OCI-LY1 (cell line): ENCODE results near the gene DENND1B.

Source experiments
- H2AFZ ChIP-seq: fragments of 200-600 bp; sonication (generic), shearing (Covaris generic); 2 replicates; pipeline ENCODE4 v1.6.0; 2014; ENCODE audit warnings: antibody characterized with exemption, mild to moderate bottlenecking, low read length
- H3F3A ChIP-seq: fragments of 200-600 bp; sonication (generic), shearing (Covaris generic); 2 replicates; pipeline ENCODE4 v1.6.0; 2014; ENCODE audit warnings: mild to moderate bottlenecking, antibody characterized with exemption, low read length, moderate library complexity; ENCODE audit not compliant: insufficient read depth
- H3K27ac ChIP-seq: fragments of 200-600 bp; sonication (generic); 2 replicates; pipeline ENCODE4 v1.5.1; 2014; ENCODE audit warnings: low read length, mixed run types, mild to moderate bottlenecking, low read depth; ENCODE audit not compliant: poor library complexity, severe bottlenecking
- H3K27me3 ChIP-seq: fragments of 200-600 bp; sonication (generic); 2 replicates; pipeline ENCODE4 v1.6.0; 2014; ENCODE audit warnings: antibody characterized with exemption, mild to moderate bottlenecking, low read length, moderate library complexity; ENCODE audit not compliant: insufficient read depth
- H3K36me3 ChIP-seq: fragments of 200-600 bp; sonication (generic); 2 replicates; pipeline ENCODE4 v1.6.1; 2014; ENCODE audit warnings: mild to moderate bottlenecking, antibody characterized with exemption, low read length, moderate library complexity, mixed read lengths; ENCODE audit not compliant: insufficient read depth
- H3K4me1 ChIP-seq: fragments of 200-600 bp; sonication (generic); 2 replicates; pipeline ENCODE4 v1.5.1; 2014; ENCODE audit warnings: mild to moderate bottlenecking, low read length, moderate library complexity; ENCODE audit not compliant: insufficient read depth, severe bottlenecking
- H3K4me2 ChIP-seq: fragments of 200-600 bp; sonication (generic), shearing (Covaris generic); 2 replicates; pipeline ENCODE4 v1.6.1; 2014; ENCODE audit warnings: low read length
- H3K4me3 ChIP-seq: fragments of 200-600 bp; sonication (generic); 2 replicates; pipeline ENCODE4 v1.5.1; 2014; ENCODE audit warnings: low read length, low read depth, mild to moderate bottlenecking, mixed read lengths; ENCODE audit not compliant: poor library complexity, severe bottlenecking
- H3K79me2 ChIP-seq: fragments of 200-600 bp; shearing (Covaris generic); 2 replicates; pipeline ENCODE4 v1.6.1; 2016; ENCODE audit warnings: mixed run types, low read length, mixed read lengths; ENCODE audit not compliant: insufficient read depth
- H3K9ac ChIP-seq: fragments of 200-600 bp; sonication (generic), shearing (Covaris generic); 2 replicates; pipeline ENCODE4 v1.6.1; 2014; ENCODE audit warnings: mild to moderate bottlenecking, low read length, mixed read lengths
- H3K9me2 ChIP-seq: fragments of 200-600 bp; sonication (generic), shearing (Covaris generic); 2 replicates; pipeline ENCODE4 v1.6.1; 2014; ENCODE audit warnings: low read depth, mild to moderate bottlenecking, low read length, mixed read lengths
- H3K9me3 ChIP-seq: fragments of 200-600 bp; shearing (Covaris generic); 2 replicates; pipeline ENCODE4 v1.6.1; 2014; ENCODE audit warnings: low read length, mixed read lengths
- H4K20me1 ChIP-seq: fragments of 200-600 bp; sonication (generic), shearing (Covaris generic); 2 replicates; pipeline ENCODE4 v1.6.0; 2016; ENCODE audit warnings: mild to moderate bottlenecking, low read length; ENCODE audit not compliant: insufficient read depth
- CTCF ChIP-seq: fragments of 200-600 bp; sonication (generic), shearing (Covaris generic); IDR thresholded peaks from 2 replicates; pipeline ENCODE4 v1.5.1; 2017; ENCODE audit warnings: mild to moderate bottlenecking, antibody characterized with exemption, low read length, moderate library complexity, mixed read lengths
- EZH2 ChIP-seq: fragments of 200-600 bp; sonication (generic), shearing (Covaris generic); IDR thresholded peaks from 2 replicates; pipeline ENCODE4 v1.8.0; 2017; ENCODE audit warnings: borderline replicate concordance, mixed run types, mild to moderate bottlenecking, antibody characterized with exemption, low read length, moderate library complexity, mixed read lengths

Gene DENND1B

GRCh38 chr1:197621761-197622160 is 153.5 kb downstream of the DENND1B start:
- H3K4me3 ChIP-seq, result no peak overlapping the region
- no peak overlapping the region for H3K27ac ChIP-seq
- no peaks in the 10 kb centered on the region for H3F3A ChIP-seq
- H3K9me2 ChIP-seq, result no peaks in the 10 kb centered on the region
- H3K4me2 ChIP-seq, result no peak overlapping the region
- no peaks in the 10 kb centered on the region for H3K27me3 ChIP-seq
- no peak overlapping the region for H3K9ac ChIP-seq
- TF ChIP-seq CTCF (no peak), EZH2 (no peak)
- H3K79me2 ChIP-seq, result no peaks in the 10 kb centered on the region
- no peak overlapping the region for H2AFZ ChIP-seq
- H3K9me3 ChIP-seq, result no peaks in the 10 kb centered on the region
- H3K36me3 ChIP-seq, result no peaks in the 10 kb centered on the region
- peaks cover 22% of the 10 kb centered on the region for H3K4me1 ChIP-seq
- H4K20me1 ChIP-seq, result no peaks in the 10 kb centered on the region

DNA sequence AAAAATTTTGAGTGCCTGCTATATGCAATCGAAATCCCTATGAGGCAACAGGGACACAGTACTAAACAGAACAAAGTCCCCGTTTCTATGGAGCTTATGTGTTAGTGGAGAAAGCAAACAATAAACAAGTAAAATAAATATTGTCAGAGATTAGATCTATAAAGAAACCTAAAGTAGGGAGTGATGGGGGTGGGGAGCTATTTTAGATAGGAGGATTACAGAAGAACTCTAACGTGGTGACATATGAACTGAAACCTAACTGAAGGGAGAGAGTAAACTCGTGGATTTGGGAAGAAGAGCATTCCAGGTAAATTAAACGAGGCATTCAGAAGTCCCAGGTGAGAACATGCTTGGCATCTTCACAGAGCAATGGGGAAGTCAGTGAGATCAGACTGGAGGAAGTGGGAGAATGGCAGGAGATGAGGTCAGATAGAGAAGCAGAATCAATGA is 154.5 kb downstream of the DENND1B start:
- Histone ChIP-seq H3F3A (no peaks in the 10 kb centered on the region), H3K27me3 (no peaks in the 10 kb centered on the region), H3K36me3 (no peaks in the 10 kb centered on the region), H3K9me2 (no peaks in the 10 kb centered on the region), H3K4me1 (peaks cover 22% of the 10 kb centered on the region), H2AFZ (no peak overlapping the region), H3K9ac (no peak overlapping the region), H3K4me3 (no peak overlapping the region), H3K79me2 (no peaks in the 10 kb centered on the region), H3K27ac (no peak overlapping the region), H4K20me1 (no peaks in the 10 kb centered on the region), H3K9me3 (no peaks in the 10 kb centered on the region), H3K4me2 (no peak overlapping the region)
- TF ChIP-seq EZH2, result no peak
- no peak for TF ChIP-seq CTCF

DNA sequence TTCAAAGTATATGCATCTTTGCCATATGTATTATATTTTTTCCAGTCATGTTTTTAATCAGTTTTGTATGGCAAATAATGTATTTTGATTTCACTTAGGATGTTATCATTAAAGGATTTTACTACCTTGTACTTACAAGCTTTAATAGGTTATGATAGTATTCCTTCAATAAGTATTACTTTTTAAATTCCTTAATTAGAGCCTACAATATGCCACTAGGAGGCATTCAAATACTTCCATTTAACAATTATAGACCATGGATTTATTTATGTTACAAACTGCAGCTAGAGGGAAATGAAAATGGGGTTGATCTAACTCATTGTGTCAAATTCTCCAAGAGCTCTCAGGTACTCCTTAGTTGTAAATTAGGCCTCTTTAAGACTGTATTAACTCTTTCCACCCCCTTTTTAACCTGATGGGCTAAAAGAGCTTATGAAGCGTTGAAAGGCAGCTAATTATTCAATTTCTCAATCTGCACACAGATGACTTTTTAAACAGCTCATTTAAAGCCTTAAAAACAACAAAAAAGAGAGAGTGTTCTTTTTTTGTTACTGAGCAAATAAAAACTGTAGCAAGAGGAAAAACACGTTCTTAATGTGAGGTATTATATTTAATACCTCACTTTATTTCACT is 156.2 kb downstream of the DENND1B start:
- Histone ChIP-seq H3K36me3 (no peaks in the 10 kb centered on the region), H3K9me3 (no peaks in the 10 kb centered on the region), H3K4me1 (peaks cover 22% of the 10 kb centered on the region), H2AFZ (no peak overlapping the region), H3K4me2 (no peak overlapping the region), H3F3A (no peaks in the 10 kb centered on the region), H3K27ac (peak overlapping the region; percentile 11), H3K79me2 (no peaks in the 10 kb centered on the region), H3K9ac (no peak overlapping the region), H3K4me3 (no peak overlapping the region), H3K27me3 (no peaks in the 10 kb centered on the region), H4K20me1 (no peaks in the 10 kb centered on the region), H3K9me2 (no peaks in the 10 kb centered on the region)
- TF ChIP-seq CTCF (peak; percentile 51; the same call in 1 of the 2 replicates), EZH2 (no peak)
